ENCODE results near the gene CA11.

- TF ChIP-seq CTCF (IDR thresholded peaks at IDR 0.05) (no peak), POLR2A (IDR thresholded peaks at IDR 0.05) (no peak)
Measured at GRCh38 chr19:48644839-48645619, 958 bp downstream of the CA11 start.

Data from lower leg skin (tissue), 3 donors.